ENCODE data around the gene TEP1.
"Not testable (repeated sequence)": the region's sequence is repeated elsewhere in the genome, so short reads cannot be mapped to it uniquely, and the experiment has no call there.

TEP1 gene

GRCh38 chr14:20412876-20413743 is at the start of gene TEP1:
Gene TEP1 (minus strand): TSS chr14:20413501. CDS start chr14:20408439, 5,062 bp downstream.
- DNase-seq (ENCODE audit: insufficient read length, low spot score): peak; percentile 68
- no peak for FAIRE-seq

GRCh38 chr14:20461225-20462141 is 48.2 kb upstream of the TEP1 start, which contains the start of gene PIP4P1:
Gene PIP4P1 (minus strand): TSS chr14:20461434. CDS start chr14:20461325, 109 bp downstream.
- FAIRE-seq (peak; percentile 86), DNase-seq (ENCODE audit: insufficient read length, low spot score) (peak; percentile 88)

DNA sequence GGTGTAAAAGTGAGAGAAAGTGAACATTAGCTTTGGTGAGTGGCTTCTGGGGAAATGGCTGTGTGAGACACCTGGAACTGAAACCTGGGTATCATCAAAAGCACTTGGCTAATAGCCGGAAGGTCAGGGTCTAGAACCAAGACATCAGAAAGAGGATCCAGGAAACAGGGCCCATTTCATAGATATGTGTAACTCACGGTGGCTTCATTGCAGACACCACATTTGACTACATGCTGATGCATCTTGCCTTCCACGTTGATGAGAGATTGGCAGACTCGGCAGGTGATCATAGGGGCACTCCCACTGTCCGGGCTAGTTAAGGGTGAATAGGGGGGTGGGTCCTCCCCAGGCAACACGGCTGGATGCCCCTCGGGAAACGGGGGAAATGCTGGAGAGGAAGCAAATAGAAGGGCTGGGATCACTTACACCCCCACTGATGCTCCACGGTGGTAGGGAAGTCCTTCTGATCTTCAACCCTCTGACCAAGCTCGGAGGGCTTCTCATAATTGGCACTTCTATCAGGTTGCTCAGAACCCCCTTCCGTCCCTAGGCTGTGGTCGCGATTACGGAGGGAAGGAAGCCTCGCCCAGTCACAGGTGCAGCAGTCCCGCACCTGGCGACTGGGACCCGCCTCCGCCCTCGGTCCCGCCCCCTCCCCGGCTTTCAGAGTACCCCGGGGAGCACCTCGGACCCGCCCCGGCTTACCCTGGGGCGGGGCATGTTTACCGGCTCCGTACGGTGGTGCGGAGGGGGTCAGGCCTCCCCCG is 47.3 kb upstream of the TEP1 start:
- no peak for FAIRE-seq
- DNase-seq (ENCODE audit: insufficient read length, low spot score): no peak

DNA sequence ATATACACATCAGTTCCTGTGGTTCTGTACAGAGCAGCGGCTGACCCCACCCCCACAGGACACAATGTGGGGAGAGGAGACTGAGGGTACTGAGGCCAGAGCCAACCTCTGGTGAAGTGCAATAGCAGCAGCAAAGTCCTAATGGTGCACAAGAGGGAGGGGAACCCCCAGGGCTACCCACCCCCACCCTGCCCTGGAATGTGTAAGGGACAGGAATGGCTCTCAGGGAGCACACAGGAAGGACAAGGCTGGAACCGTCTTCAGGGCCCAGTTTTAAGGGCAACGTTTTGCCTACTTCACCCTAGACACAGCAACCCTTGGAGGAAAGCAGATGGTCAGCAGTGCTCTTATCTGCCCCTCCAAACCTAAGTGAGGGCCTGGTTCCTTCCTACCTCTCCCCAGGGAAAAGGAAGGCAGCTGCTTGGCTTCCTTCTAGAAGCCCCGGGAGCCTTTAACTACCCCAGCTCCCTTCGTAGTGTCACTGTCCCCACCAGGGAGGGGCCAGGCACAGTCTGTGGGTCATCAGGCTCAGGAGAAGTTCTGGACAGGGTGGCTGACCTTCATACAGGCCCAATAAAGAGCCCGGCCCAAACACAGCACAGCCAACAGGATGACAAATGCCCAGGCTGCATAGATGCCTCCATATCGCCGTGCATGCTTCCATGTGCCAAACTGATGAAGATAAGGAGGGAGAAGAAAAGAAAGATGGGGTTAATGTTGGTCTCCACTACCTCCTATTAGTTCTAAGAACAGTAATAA is 44.9 kb upstream of the TEP1 start:
- FAIRE-seq (no peak), DNase-seq (ENCODE audit: insufficient read length, low spot score) (no peak)

GRCh38 chr14:20456971-20457370 is 43.7 kb upstream of the TEP1 start:
- DNase-seq (ENCODE audit: insufficient read length, low spot score): no peak
- no peak for FAIRE-seq

DNA sequence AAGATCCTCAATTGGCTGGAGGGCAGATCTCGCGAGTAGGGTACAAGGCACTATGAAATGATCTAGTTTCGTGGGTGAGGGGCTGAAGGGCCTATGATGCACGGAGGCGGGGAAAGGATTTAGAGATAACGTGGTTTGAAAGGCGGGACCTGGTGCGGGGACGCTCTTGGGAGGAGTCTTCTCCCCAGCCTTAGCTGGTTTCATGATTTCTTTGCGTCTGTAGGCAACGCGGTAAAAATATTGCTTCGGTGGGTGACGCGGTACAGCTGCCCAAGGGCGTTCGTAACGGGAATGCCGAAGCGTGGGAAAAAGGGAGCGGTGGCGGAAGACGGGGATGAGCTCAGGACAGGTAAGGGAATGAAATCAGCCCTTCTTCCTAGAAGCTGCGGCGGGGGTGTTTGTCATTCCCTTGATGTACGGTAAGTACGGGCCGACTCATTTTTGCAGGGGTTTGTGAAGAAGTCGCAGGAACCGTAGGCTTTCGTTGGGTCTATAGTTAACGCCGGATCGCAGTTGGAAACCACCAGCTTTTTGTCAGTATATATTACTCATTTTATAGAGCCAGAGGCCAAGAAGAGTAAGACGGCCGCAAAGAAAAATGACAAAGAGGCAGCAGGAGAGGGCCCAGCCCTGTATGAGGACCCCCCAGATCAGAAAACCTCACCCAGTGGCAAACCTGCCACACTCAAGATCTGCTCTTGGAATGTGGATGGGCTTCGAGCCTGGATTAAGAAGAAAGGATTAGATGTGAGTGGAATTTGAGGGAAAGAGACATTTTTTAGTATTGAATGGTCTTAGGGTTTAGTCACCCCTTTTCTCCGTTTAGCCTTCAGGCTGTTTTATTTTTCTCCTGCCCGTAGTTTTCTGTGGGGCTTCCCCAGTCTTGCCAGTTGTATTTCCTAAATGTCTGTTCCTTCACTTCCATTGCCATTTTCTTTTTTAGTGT is 42.3 kb upstream of the TEP1 start:
- no peak for FAIRE-seq
- no peak for DNase-seq (ENCODE audit: insufficient read length, low spot score)

DNA sequence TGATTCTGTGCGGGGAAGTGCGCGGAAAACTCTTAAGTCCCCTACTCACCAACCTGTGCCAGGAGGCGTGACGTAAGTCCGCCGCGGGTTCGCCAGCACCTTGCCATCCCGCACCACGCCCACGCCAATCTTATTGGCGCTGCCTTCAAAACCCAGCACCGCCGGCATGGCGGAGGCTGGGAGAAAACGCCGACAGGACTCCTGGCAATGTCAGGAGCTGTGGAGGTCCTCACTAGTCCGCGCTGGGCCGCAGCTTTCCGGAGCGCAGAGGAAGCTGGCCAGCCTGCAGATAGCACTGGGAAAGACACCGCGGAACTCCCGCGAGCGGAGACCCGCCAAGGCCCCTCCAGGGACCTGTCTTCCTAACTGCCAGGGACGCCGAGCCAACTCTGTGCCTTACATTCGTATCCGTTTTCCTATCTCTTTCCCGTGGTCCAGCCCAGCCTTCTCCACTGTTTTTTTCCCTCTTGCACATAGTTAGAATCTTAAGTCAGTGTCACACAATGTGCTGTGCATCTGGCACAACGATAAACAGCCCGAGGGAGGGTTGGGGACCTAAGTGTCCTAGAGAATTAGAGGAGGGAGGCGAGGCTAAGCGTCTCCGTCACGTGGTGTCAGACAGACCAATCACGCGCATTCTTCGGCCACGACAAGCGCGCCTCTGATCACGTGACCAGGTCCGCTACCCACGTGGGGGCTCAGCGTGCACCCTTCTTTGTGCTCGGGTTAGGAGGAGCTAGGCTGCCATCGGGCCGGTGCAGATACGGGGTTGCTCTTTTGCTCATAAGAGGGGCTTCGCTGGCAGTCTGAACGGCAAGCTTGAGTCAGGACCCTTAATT is 41.4 kb upstream of the TEP1 start, which contains the start of the genes APEX1 and OSGEP:
TSS of gene APEX1 (plus strand) at position 711 of the 839 bp plus-strand sequence. CDS start 420 bp downstream, outside the sequence.
TSS of gene OSGEP (minus strand) at position 297 of the 839 bp plus-strand sequence. CDS start at position 168, 129 bp downstream.
- DNase-seq (ENCODE audit: insufficient read length, low spot score) (peak; percentile 93), FAIRE-seq (peak; percentile 93)

- FAIRE-seq; DNase-seq (ENCODE audit: insufficient read length, low spot score): not testable (repeated sequence)
Measured at GRCh38 chr14:20452831-20453230, 39.5 kb upstream of the TEP1 start.

DNA sequence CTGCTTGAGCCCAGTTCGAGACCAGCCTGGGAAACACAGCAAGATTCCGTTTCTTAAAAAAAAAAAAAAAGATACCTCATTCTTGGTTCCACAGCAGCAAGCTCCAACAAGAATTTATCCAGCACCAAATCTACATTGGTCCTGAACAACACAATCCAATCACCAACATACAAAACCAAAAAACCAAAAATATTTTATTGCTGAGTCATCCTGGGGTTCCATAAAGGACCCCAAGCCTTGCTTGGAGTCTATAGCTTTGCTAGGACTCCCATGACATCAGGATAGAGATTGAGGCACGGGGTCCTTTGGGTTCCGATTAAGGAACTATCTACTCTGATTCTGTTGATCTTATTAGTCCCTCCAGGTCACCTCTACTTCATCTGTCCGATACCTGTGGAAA is 33.6 kb upstream of the TEP1 start:
- no peak for FAIRE-seq
- DNase-seq (ENCODE audit: insufficient read length, low spot score): no peak

DNA sequence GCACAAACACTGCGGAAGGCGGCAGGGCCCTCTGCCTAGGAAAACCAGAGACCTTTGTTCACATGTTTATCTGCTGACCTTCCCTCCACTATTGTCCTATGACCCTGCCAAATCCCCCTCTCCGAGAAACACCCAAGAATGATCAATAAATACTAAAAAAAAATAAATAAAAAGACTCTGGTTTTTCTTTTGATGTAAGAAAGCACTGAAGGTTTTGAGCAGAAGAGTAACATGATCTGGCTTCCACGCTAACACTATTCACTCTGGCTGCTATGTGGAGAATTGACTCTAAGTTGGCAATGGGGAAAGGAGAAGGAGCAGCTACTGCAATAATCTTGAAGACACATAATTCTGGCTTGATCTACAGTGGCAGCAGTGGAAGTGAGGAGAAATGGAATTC is 30.3 kb upstream of the TEP1 start:
- FAIRE-seq; DNase-seq (ENCODE audit: insufficient read length, low spot score): not testable (repeated sequence)

GRCh38 chr14:20441461-20441860 is 28.2 kb upstream of the TEP1 start:
- no peak for FAIRE-seq
- no peak for DNase-seq (ENCODE audit: insufficient read length, low spot score)

DNA sequence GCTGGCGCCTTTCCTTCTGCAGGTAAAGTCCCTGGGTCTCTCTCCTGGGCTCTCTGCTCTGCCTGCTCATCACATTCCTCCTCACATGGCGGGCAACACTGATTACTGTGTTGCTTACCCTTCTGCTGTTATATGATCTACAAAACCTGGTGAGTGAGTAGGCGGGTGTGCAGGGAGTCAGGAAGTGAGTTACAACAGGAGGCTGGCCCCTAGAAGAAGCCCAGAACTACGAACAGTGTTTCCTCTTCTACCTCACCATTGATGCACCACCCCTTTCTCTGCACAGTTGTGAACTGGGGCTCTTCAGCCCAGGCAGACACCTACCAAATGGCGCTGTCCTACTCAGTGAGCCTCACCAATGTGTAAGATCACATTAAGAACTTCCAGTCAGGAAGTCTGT is 27.6 kb upstream of the TEP1 start:
- no peak for DNase-seq (ENCODE audit: insufficient read length, low spot score)
- FAIRE-seq: no peak

DNA sequence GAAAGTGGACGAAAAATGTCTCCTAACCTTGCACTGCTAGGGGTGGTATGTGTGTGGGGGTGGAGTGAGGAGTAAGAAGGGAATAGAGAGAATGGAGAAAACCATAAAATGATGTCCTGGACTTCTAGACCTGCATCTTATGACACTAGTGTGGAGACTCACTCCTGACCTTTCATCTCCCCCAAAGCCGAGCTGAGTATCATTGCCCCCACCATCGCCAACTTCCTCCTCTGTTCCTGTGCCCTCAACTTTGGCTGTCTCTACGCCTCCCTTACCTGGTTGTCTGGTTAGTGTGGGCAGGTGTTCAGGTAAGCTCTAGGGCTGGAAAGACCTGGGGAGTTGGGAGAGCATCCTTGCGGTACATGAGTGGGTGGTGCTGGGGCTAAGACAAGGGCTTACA is 27.2 kb upstream of the TEP1 start:
- FAIRE-seq (no peak), DNase-seq (ENCODE audit: insufficient read length, low spot score) (no peak)

GRCh38 chr14:20438664-20439063 is 25.4 kb upstream of the TEP1 start:
- FAIRE-seq: no peak
- no peak for DNase-seq (ENCODE audit: insufficient read length, low spot score)

DNA sequence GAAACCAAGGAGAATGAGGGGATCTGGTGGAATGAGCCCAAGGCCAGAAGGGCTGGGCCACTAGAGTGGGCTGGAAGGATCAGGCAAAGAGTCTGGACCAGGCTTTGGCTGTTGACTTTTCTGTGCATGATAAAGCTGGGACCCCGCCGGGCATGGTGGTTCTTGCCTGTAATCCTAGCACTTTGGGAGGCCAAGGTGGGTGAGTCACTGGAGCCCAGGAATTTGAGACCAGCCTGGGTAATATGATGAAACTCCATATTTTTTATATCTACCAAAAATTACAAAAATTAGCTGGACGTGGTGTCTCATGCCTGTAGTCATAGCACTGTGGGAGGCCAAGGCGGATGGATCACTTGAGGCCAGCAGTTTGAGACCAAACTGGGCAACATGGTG is 23.1 kb upstream of the TEP1 start:
- FAIRE-seq: no peak
- no peak for DNase-seq (ENCODE audit: insufficient read length, low spot score)

GRCh38 chr14:20435582-20436362 is 22.5 kb upstream of the TEP1 start, which contains the start of gene KLHL33:
Gene KLHL33 (minus strand): TSS chr14:20436166. CDS start chr14:20435811, 355 bp downstream.
- DNase-seq (ENCODE audit: insufficient read length, low spot score) (no peak), FAIRE-seq (no peak)

All from HTR-8/SVneo (cell line).